Embryonic facial prominence (tissue), 1 donor: ENCODE measurements around the gene ATP7B.
A peak's percentile ranks its signal among the peaks of the same experiment; 100 is the strongest.
"Not testable (repeated sequence)": the region's sequence is repeated elsewhere in the genome, so short reads cannot be mapped to it uniquely, and the experiment has no call there.

Experiments used
- DNase-seq: peaks from one replicate; pipeline ENCODE4 v3.0.0-alpha.2; 2016; ENCODE audit errors: extremely low spot score

The ATP7B gene

DNA sequence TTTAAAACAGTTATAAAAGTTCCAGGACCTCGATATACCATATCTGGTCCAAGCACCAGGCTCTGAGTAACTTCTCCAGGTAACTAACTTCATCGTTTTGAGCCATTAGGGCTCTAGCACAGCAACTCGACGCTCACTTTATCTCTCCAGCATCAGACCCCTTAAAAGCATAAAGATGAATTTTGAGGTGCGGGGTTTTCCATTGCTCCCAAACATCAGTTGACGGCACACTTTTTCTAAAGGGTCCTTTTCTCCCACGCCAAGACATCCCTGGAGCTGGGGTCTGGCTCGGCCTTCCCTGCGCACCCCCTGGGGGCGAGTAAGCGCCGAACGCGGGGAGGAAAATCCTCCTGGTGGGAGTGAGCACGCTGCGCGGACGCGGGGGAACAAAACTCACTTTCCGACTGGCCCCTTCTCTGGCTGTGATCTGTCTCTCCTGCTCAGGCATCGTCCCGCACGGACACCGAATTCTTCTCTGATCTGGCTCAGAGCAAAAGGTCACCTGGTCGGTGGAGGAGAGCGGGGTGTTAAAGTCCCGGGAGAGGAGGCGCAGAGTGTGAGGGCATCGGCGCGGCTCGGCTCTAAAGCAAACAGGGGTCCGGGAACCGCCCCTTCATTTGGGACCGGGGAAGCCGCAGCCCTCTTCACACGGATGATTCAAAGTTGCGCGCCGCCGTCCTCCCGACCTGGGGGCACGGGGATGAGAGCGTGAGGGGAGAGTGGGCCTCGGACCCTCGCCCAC, at the start of gene ATP7B:
TSS of gene ATP7B (minus strand) at position 561 of the 742 bp plus-strand sequence. CDS start at position 448, 113 bp downstream.
- no peak for DNase-seq

DNA sequence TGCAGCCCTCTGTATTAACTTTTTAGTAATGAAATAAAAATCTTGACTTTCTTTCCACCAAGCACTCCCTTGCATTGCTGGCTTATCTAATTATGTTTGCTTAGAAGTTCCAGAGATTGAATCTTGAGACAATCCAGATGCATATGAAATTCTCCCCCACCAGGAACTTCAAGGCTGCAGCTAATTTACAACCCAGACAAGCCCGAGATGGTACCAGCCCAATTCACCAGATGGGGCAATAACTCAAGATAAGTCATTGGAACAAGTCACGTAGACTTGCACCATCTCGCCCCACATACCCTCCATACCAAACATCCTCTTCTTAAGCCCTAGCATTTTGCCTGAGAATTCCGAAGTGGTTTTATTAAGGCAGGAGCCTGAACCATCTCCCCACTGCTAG, 42.2 kb upstream of the ATP7B start:
- DNase-seq, result no peak

GRCh38 chr13:52051400-52051799, 40.1 kb upstream of the ATP7B start:
- DNase-seq, result no peak

DNA sequence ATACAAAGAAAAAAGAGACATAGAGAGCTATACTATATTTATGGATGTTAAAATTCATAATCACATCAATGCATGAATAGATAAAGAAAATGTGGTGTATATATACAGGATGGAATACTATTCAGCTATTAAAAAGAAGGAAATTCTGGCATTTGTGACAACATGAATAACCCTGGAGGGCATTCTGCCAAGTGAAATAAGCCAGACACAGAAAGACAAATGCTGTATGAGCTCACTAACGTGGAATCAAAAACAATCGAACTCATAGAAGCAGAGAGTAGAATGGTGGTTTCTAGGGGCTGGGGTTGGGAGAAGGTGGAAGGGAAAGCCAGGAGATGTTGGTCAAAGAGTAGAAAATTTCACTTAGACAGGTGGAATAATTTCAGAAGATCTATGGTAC, 37.3 kb upstream of the ATP7B start:
- DNase-seq, result no peak

DNA sequence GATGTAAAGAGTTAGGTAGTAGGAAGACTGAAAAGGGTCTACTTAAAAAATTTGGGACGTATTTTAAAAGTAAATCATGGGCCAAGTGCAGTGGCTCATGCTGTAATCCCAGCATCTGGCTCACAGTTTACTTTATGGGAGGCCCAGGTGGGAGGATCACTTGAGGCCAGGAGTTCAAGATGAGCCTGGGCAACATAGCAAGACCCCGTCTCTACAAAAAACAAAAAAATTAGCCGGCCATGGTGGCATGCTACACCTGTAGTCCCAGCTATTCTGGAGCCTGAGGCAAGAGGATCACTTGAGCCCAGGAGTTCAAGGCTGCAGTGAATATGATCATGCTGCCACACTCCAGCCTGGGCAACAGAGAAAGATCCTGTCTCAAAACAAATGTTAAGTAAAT, 36.2 kb upstream of the ATP7B start:
- no peak for DNase-seq

DNA sequence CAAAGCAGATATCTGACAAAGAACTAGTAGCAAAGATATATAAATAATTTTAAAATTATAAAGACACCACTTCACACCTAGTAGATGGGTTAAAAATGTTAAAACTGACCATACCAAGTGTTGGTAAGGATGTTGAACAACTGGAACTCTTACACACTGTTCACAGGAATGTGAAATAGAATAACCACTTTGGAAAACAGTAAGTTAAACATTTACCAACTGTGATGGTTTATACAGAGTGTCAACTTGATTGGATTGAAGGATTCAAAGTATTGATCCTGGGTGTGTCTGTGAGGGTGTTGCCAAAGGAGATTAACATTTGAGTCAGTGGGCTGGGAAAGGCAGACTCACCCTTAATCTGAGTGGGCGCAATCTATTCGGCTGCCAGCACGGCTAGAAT, 32.4 kb upstream of the ATP7B start:
- no peak for DNase-seq

- DNase-seq, result no peak
Measured at GRCh38 chr13:52036037-52036436, 24.8 kb upstream of the ATP7B start.

DNA sequence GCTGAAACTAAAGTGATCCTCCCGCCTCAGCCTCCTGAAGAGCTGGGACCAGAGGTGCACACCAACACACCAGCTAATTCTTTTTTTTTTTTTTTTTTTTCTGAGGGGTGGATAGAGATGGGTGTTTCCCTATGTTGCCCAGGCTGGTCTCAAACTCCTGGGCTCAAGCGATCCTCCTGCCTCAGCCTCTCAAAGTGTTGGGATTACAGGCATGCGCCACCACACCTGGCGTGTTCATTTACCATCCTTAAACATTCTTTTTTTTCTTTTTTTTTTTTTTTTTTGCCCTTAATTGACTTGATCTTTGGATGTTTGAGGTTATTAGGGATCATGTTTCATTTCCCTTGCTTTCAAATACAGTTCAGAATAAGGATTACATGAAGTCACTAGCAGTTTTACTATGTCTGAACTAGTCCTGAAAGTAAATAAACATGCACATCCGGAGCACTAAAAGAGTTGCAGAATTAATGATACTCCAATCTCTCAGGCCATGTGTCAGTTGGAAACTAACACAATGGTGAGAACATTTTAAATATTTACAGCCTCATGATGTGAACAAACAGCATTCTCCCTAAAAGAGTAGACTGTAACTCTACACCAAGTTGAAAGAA, 23.5 kb upstream of the ATP7B start:
- no peak for DNase-seq

- DNase-seq, result no peak
Measured at GRCh38 chr13:52033039-52033438, 21.8 kb upstream of the ATP7B start.

GRCh38 chr13:52030401-52030800, 19.2 kb upstream of the ATP7B start:
- DNase-seq, result not testable (repeated sequence)

GRCh38 chr13:52029569-52029968, 18.3 kb upstream of the ATP7B start:
- no peak for DNase-seq

DNA sequence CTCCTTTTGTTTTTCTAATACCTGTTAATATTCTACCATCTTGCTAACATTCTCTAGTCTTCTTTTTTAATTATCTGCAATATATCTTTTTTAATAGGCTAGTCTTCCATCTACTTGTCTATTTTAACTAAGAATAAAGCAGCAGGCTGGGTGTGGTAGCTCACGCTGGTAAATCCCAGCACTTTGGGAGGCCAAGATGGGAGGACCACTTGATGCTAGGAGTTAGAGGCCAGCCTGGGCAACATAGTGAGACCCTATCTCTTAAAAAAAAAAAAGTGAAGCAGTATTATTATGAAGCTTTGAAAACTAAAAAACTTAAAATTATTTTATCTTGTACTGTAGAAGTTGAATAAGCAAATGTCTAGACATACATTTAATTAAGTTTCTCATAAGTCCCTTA, 16.6 kb upstream of the ATP7B start:
- no peak for DNase-seq

DNA sequence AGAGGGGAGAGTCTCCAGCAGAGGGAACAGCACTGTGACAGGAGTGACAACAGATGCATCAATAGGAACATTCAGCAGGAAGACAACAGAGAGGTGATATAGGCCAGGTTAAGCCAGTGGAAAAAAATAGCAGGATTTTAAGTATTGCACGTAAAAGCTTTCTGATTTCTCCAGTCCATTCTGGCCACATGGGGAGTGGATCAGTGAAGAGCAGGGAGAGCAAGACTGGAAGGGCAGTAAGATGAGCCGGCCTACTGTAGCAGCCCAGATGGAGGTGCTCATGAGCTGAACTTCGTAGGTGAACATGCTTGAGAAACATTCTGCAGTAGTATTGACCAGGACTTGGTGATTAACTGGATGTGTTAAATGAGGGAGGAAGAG, 15.0 kb upstream of the ATP7B start:
- no peak for DNase-seq

DNA sequence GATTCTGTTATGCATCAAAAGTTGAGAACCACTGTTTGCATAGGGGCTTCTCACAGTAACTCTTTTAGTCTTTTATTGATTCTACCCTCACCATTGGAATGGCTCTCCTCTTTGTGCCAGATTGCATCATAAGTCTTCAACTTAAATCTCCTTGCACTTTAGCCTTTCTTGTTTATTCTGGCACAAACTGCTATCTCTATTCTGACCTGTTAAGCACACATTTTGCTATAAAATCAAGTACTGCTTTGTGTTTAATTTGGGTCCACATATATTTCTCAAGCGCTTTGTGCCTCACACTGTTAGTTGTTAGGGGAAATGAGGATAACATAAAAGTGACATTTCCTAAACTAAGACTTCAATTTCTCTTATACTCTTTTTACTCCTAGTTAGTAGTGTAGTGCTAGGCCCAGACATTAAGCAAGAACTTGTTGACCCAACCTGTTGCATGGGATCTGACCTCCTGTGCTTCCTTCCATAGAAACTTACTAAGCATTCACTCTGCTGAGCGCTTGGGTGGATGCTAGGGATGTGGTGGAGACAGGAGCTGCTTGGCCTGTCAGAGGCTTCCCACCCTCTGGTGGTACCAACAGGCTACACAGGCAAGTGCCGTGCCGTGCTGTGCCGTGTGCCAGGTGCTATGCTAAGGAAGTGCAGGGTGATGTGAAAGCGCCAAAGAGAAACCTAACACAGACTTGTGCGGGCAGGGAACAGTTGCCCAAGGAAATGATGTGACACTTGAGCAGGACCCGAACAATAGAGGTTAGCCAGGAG, 14.4 kb upstream of the ATP7B start:
- DNase-seq, result no peak

- DNase-seq, result no peak
Measured at GRCh38 chr13:52024481-52024880, 13.2 kb upstream of the ATP7B start, which contains the start of gene UTP14C. TSS of gene UTP14C (plus strand) at chr13:52024691. CDS start at chr13:52028805, 4,114 bp downstream.

DNA sequence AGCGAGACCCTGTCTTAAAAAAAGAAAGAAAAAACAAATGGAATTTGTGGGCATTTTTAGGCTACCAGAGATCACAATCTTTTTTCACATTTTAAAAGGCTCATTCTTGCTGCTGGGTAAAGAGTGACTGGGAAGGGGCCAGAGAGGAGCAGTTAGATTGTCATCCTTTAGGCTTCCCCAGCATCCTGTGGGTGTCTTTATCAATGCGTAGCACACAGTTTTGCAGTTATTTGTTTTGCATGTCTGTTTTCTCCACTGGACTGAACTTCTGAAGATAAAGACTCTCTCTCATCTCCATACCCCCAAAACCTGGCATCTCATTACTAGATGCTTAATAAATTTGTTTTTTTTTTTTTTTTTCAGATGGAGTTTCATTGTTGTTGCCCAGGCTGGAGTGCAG, 11.1 kb upstream of the ATP7B start:
- DNase-seq, result no peak

GRCh38 chr13:52020191-52020590, 8.9 kb upstream of the ATP7B start:
- no peak for DNase-seq

GRCh38 chr13:52016296-52016695, 5.0 kb upstream of the ATP7B start:
- DNase-seq, result no peak

GRCh38 chr13:52012512-52012836, 1.2 kb upstream of the ATP7B start:
- DNase-seq, result no peak

GRCh38 chr13:52011632-52012511, 622 bp upstream of the ATP7B start, which contains the start of gene ALG11:
TSS of gene ALG11 (plus strand) at chr13:52012398. CDS start at chr13:52012419, 21 bp downstream.
- peak; percentile 94 for DNase-seq

DNA sequence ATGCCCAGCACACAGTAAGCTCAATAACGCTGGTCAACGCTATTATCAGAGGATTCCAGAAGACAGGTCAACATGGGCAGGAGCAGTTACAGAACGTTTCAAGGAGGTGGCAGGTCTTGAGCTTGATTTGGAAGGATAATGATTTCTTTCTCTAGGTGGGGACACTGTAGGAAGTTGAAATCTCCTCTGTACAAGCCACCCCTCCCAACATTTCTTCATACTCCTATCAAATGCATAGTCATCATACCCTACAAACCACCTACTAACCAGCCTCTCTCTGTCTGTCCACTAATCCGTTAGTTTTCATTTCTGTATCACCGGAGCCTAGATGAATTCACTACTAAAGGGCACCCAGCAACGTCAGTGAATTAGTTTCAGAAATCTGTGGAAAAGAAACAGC, 1.3 kb downstream of the ATP7B start:
- no peak for DNase-seq
